HL-60 (cell line): ENCODE measurements around the gene NOVA1.

Experiments used
- DNase-seq, 2 experiments: peaks; one replicate each; pipeline ENCODE4 v3.0.0-alpha.2; 2010 to 2020; ENCODE audit warnings: low read depth in 1 of 2, low spot score in 1 of 2
- H3K27ac ChIP-seq: fragments of 250-450 bp; sonication (Bioruptor Pico); replicated peaks from 2 replicates; pipeline ENCODE4 v1.5.1; 2020; ENCODE audit warnings: mild to moderate bottlenecking, moderate library complexity
- H3K27me3 ChIP-seq: fragments of 250-450 bp; sonication (Bioruptor Pico); 2 replicates; pipeline ENCODE4 v1.5.1; 2021; ENCODE audit warnings: mild to moderate bottlenecking, moderate library complexity; ENCODE audit not compliant: insufficient read depth, poor library complexity, severe bottlenecking
- H3K4me3 ChIP-seq: replicated peaks from 2 replicates; pipeline ENCODE4 v1.5.1; 2011; ENCODE audit warnings: mild to moderate bottlenecking, control low read depth, low read length; ENCODE audit not compliant: insufficient read depth
- GABPA ChIP-seq: IDR thresholded peaks from 2 replicates; pipeline ENCODE4 v1.6.1; 2012; ENCODE audit warnings: low read depth
- POLR2AphosphoS5 ChIP-seq: IDR thresholded peaks from 2 replicates; pipeline ENCODE4 v1.6.1; 2012; ENCODE audit warnings: low read depth
- REST ChIP-seq: IDR thresholded peaks from 2 replicates; pipeline ENCODE4 v1.6.1; 2012; ENCODE audit warnings: low read depth; ENCODE audit not compliant: insufficient replicate concordance
- SPI1 ChIP-seq: IDR thresholded peaks from 2 replicates; pipeline ENCODE4 v1.6.1; 2012; ENCODE audit warnings: low read depth, mild to moderate bottlenecking, borderline replicate concordance
- TF ChIP-seq, protein P1 (sequence below): IDR thresholded peaks from one replicate; pipeline ENCODE4 v1.5.1; 2011; ENCODE audit warnings: low read length, control low read depth, inconsistent platforms; ENCODE audit not compliant: insufficient read depth

Gene NOVA1

GRCh38 chr14:26596543-26597061 lies 1.2 kb downstream of the NOVA1 start:
- Histone ChIP-seq H3K4me3 (no peak overlapping the region), H3K27me3 (peaks cover 27% of the 10 kb centered on the region), H3K27ac (no peak overlapping the region)
- TF ChIP-seq POLR2AphosphoS5 (no peak), SPI1 (no peak), REST (no peak), GABPA (no peak)
- TF ChIP-seq, protein P1, sequence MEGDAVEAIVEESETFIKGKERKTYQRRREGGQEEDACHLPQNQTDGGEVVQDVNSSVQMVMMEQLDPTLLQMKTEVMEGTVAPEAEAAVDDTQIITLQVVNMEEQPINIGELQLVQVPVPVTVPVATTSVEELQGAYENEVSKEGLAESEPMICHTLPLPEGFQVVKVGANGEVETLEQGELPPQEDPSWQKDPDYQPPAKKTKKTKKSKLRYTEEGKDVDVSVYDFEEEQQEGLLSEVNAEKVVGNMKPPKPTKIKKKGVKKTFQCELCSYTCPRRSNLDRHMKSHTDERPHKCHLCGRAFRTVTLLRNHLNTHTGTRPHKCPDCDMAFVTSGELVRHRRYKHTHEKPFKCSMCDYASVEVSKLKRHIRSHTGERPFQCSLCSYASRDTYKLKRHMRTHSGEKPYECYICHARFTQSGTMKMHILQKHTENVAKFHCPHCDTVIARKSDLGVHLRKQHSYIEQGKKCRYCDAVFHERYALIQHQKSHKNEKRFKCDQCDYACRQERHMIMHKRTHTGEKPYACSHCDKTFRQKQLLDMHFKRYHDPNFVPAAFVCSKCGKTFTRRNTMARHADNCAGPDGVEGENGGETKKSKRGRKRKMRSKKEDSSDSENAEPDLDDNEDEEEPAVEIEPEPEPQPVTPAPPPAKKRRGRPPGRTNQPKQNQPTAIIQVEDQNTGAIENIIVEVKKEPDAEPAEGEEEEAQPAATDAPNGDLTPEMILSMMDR = no peak
- no peak for DNase-seq

DNA sequence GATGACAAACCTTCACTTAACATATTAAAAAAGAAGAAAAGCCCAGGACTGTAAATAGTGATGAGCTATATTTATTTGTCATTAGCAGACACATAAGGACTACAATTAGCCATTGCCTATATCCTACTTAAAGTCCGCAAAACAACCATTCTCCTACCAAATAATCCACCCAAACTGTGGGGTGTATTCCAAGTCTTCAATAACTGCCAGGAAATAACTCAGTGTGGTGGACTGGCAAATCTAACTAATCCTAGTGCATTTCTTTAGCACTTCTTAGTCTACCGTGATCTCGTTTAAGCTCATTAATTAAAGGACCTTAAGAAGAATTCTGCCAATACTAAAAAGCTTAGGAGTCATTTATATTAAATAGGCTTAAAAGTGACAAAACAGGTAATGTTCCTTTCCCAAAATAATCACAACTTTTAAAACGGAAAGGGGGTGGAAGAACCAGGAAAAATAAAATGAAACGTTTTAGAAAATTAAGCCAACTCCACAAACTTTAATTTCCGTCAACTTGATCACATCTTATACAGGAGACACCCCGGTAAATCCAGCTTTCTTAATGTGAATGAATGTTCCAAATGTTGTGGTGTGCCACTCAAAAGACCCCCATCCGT lies 1.8 kb downstream of the NOVA1 start:
- Histone ChIP-seq H3K27me3 (peaks cover 27% of the 10 kb centered on the region), H3K4me3 (no peak overlapping the region), H3K27ac (no peak overlapping the region)
- TF ChIP-seq SPI1 (no peak), REST (no peak), GABPA (no peak), POLR2AphosphoS5 (no peak)
- TF ChIP-seq, protein P1 = no peak
- no peak for DNase-seq

DNA sequence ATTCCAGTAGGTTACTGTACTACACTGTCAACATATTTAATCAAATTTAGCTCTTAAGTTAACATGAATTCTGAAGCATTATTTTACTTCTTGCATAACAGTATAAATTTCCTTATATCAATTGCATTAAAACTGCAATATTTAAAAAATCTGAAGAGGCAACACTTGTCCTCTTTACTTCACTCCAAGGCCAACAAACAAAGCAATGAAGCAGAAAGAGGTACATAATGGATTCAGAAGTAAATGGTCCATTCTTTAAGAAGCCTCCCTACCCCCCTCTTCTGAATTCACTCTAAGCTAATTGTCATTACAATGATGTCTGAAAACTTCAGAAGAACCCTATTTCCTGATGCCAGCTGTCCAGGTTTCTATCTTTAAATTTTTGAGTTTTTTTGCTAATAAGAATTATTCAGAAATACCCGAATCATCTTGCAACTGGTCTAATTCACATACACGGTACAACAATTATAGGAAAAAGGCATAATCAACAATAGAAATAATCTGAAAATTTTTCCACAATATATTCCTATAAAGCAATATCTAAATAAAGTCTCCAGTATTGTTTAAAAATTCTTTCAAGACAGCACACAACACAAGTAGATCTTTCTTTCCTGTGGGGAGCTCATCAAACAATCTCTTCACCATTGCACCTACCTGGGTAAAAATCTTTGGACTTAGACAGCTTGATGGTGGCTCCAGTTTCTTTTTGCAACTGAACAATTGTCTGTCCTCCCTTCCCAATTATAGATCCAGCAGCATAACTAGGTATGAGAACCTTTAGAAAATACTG lies 2.9 kb downstream of the NOVA1 start:
- Histone ChIP-seq H3K27ac (no peak overlapping the region), H3K27me3 (peaks cover 24% of the 10 kb centered on the region), H3K4me3 (no peak overlapping the region)
- TF ChIP-seq, protein P1 = no peak
- no peak for TF ChIP-seq SPI1
- no peak for TF ChIP-seq GABPA
- DNase-seq = no peak
